A673 (cell line): ENCODE results near the gene AIP. TPM values are rescaled to one million over a fixed set of nuclear protein-coding genes. Genes with fewer than 3 reads are reported as not detected.

ENCODE experiments used
- BruUV-seq: library from RNA; stranded (reverse); fragments of 400-500 nt; replicated peaks from 2 replicates; lab custom pipeline; 2021; lab: Mats Ljungman, UMichigan
- CTCF ChIA-PET: fragments of 300-600 bp; sonication (Branson Sonifier 250); formaldehyde crosslinking; loops from one replicate; lab custom pipeline; 2022; ENCODE audit warnings: antibody characterized with exemption; lab: Charles Lee
- POLR2A ChIA-PET: fragments of 300-600 bp; sonication (Branson Sonifier 250); formaldehyde crosslinking; loops from one replicate; lab custom pipeline; 2022; ENCODE audit warnings: antibody characterized with exemption; ENCODE audit not compliant: low non-redundant PET; lab: Charles Lee
- DNase-seq: peaks from one replicate; pipeline ENCODE4 v3.0.0-alpha.2; 2015; ENCODE audit warnings: low spot score
- H3K27ac ChIP-seq: fragments of 200-600 bp; sonication (generic); 2 replicates; pipeline ENCODE4 v1.5.1; 2016; ENCODE audit warnings: mixed run types, low read depth, mild to moderate bottlenecking, mixed read lengths, antibody characterized with exemption, low read length; ENCODE audit not compliant: poor library complexity, severe bottlenecking
- H3K27me3 ChIP-seq: fragments of 200-600 bp; sonication (generic); replicated peaks from 2 replicates; pipeline ENCODE4 v1.6.1; 2017; ENCODE audit warnings: mixed run types, low read depth, mild to moderate bottlenecking, mixed read lengths, antibody characterized with exemption, low read length; ENCODE audit not compliant: insufficient read depth, poor library complexity
- H3K36me3 ChIP-seq: fragments of 200-600 bp; sonication (generic); 2 replicates; pipeline ENCODE4 v1.6.1; 2016; ENCODE audit warnings: mixed run types, mild to moderate bottlenecking, mixed read lengths, antibody characterized with exemption, low read length; ENCODE audit not compliant: insufficient read depth, poor library complexity, severe bottlenecking
- H3K4me1 ChIP-seq: fragments of 200-600 bp; sonication (generic); 2 replicates; pipeline ENCODE4 v1.6.1; 2017; ENCODE audit warnings: mixed run types, mild to moderate bottlenecking, mixed read lengths, antibody characterized with exemption, low read length; ENCODE audit not compliant: insufficient read depth, poor library complexity, severe bottlenecking
- H3K4me3 ChIP-seq: fragments of 200-600 bp; sonication (generic); 2 replicates; pipeline ENCODE4 v1.5.1; 2016; ENCODE audit warnings: low read depth, mixed run types, mild to moderate bottlenecking, mixed read lengths, low read length; ENCODE audit not compliant: poor library complexity, severe bottlenecking
- H3K9me3 ChIP-seq: fragments of 200-600 bp; sonication (generic); 2 replicates; pipeline ENCODE4 v1.6.1; 2016; ENCODE audit warnings: mixed run types, low read depth, mild to moderate bottlenecking, mixed read lengths, antibody characterized with exemption, low read length; ENCODE audit not compliant: poor library complexity, severe bottlenecking
- CTCF ChIP-seq: fragments of 300-800, 200-600 bp; sonication (generic); conservative IDR thresholded peaks from 2 replicates; pipeline ENCODE4 v1.5.1; 2017; ENCODE audit warnings: low read depth, mild to moderate bottlenecking, antibody characterized with exemption, low read length, moderate library complexity, mixed read lengths
- EZH2 ChIP-seq: fragments of 200-600 bp; sonication (generic); IDR thresholded peaks from 2 replicates; pipeline ENCODE4 v1.6.1; 2017; ENCODE audit warnings: borderline replicate concordance, low read depth, mild to moderate bottlenecking, mixed read lengths, antibody characterized with exemption, low read length; ENCODE audit not compliant: poor library complexity, severe bottlenecking
- intact Hi-C: fragments of 100-400 bp; cut with micrococcal nuclease; formaldehyde crosslinking; loops from one replicate; pipeline ENCODE4 v1.10.0; 2022; ENCODE audit not compliant: unreplicated experiment
- total RNA-seq: library from RNA; stranded (reverse); gene quantifications from 2 replicates; pipeline ENCODE4 v1.2.3, GENCODE V29; 2021

AIP gene
- total RNA-seq, 1 experiment from 2014 or later: 66.0 TPM

DNA sequence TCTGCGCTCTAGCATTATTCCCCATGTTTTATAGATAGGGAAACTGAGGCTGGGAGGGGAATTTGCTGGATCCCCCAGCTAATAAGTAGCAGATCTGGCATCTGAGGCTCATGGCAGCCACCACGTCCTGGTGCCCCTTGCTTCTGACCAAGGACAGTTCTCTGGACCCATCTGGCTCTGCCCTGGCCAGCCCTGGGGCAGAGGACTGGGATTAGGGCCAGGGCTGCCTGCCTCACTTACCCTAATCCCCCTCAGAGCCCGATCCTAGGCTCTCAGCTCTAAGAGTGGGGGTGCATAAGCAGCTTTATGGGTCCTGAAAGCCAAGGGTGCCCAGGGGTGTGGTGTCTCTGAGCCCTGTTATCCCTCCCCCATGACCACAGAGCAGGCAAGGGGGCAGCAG lies 27.8 kb upstream of the AIP start, which contains the start of gene CABP4:
Gene CABP4 (plus strand): TSS at position 301 of the 400 bp plus-strand sequence. CDS start 70 bp downstream, at position 371.
- no peaks in the 10 kb centered on the region for H3K27me3 ChIP-seq
- no peak for TF ChIP-seq CTCF
- TF ChIP-seq EZH2: no peak
- intact Hi-C loops: no loop called here
- no peak for DNase-seq
- H3K9me3 ChIP-seq: no peaks in the 10 kb centered on the region
- H3K4me3 ChIP-seq: no peak within 1 kb of the TSS
- no peaks in the 10 kb centered on the region for H3K36me3 ChIP-seq
- no TSS peak for BruUV-seq
- POLR2A ChIA-PET: interaction anchor here (0.6 kb wide), 1 partner anchor 1200 kb away, joined by 4 read pairs; no protein-coding TSS in a partner anchor
- H3K27ac ChIP-seq: no peak within 1 kb of the TSS
- CTCF ChIA-PET: no interaction called here
- no peaks in the 10 kb centered on the region for H3K4me1 ChIP-seq

- H3K27me3 ChIP-seq: no peaks in the 10 kb centered on the region
- no peak overlapping the region for H3K4me3 ChIP-seq
- H3K4me1 ChIP-seq: no peaks in the 10 kb centered on the region
- H3K9me3 ChIP-seq: no peaks in the 10 kb centered on the region
- TF ChIP-seq CTCF (no peak), EZH2 (no peak)
- no TSS peak for BruUV-seq
- ChIA-PET CTCF (interaction anchor here (0.6 to 0.9 kb wide), 2 partner anchors 55 to 1006 kb away, joined by 3 to 7 read pairs; partner anchors contain the start of gene PPP1CA), POLR2A (no interaction called here)
- intact Hi-C loops: no loop called here
- no peak overlapping the region for H3K27ac ChIP-seq
- no peaks in the 10 kb centered on the region for H3K36me3 ChIP-seq
- no peak for DNase-seq
These were observed 26.6 kb upstream of the AIP start for GRCh38 chr11:67456068-67456705.

GRCh38 chr11:67457453-67457852 lies 25.4 kb upstream of the AIP start:
- POLR2A ChIA-PET: no interaction called here
- Histone ChIP-seq H3K27ac (no peak overlapping the region), H3K9me3 (no peaks in the 10 kb centered on the region), H3K27me3 (no peaks in the 10 kb centered on the region), H3K36me3 (no peaks in the 10 kb centered on the region), H3K4me3 (no peak overlapping the region), H3K4me1 (no peaks in the 10 kb centered on the region)
- no peak for DNase-seq
- TF ChIP-seq EZH2 (no peak), CTCF (no peak)
- BruUV-seq: no TSS peak
- intact Hi-C loops: no loop called here
- CTCF ChIA-PET: no interaction called here
